OCI-LY1 (cell line): ENCODE measurements around the gene TMEM35B.

Experiments
- CTCF ChIP-seq: fragments of 200-600 bp; sonication (generic), shearing (Covaris generic); IDR thresholded peaks from 2 replicates; pipeline ENCODE4 v1.5.1; 2017; ENCODE audit warnings: mild to moderate bottlenecking, antibody characterized with exemption, low read length, moderate library complexity, mixed read lengths
- EZH2 ChIP-seq: fragments of 200-600 bp; sonication (generic), shearing (Covaris generic); IDR thresholded peaks from 2 replicates; pipeline ENCODE4 v1.8.0; 2017; ENCODE audit warnings: borderline replicate concordance, mixed run types, mild to moderate bottlenecking, antibody characterized with exemption, low read length, moderate library complexity, mixed read lengths

- TF ChIP-seq CTCF (no peak), EZH2 (no peak)
These were observed 47.2 kb upstream of the TMEM35B start for GRCh38 chr1:35032384-35032739.
